ENCODE data around the gene DOCK10. TPM values are rescaled to one million over a fixed set of nuclear protein-coding genes. Genes with fewer than 3 reads are reported as not detected.
"Not testable (repeated sequence)": the region's sequence is repeated elsewhere in the genome, so short reads cannot be mapped to it uniquely, and the experiment has no call there.

Gene DOCK10
- polyA plus RNA-seq, 4 donors: 2.3 to 6.8 (median 3.5) TPM

DNA sequence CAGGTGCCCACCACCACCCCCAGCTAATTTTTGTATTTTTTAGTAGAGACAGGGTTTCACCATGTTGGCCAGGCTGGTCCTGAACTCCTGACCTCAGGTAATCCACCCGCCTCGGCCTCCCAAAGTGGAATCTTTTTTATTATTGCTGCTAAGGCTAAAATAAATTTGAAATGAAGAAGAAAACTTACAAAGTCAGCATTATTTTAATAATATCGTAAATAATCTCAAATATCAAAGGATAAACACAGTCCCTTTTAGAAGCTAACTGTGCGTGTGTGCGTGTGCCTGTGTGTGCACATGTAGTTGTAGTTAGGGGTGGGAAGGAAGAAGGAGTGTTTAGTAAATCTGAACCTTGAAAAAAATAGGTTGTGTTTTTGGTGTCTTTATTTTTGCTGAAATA lies 125.0 kb downstream of the DOCK10 start:
- not testable (repeated sequence) for H3K27me3 ChIP-seq (ENCODE audit: control insufficient read depth in 3 of 3, insufficient read depth in 3 of 3, low read length in 3 of 3); H3K4me1 ChIP-seq (ENCODE audit: control insufficient read depth in 3 of 3, insufficient read depth in 2 of 3, low read depth in 1 of 3, low read length in 2 of 3); FAIRE-seq; H3K4me3 ChIP-seq (ENCODE audit: low read depth in 1 of 3, low read length in 3 of 3); H3K36me3 ChIP-seq (ENCODE audit: control insufficient read depth in 3 of 3, insufficient read depth in 2 of 3, low read depth in 1 of 3, low read length in 3 of 3); H3K9me3 ChIP-seq (ENCODE audit: control insufficient read depth in 2 of 2, insufficient read depth in 1 of 2, low read depth in 1 of 2, low read length in 1 of 2); H3K27ac ChIP-seq (ENCODE audit: low read depth in 1 of 3, low read length in 2 of 3); DNase-seq
- WGBS, 3 donors: 95 to 98% (median 96%) methylated on average over 5 of the region's 5 CpGs

- Histone ChIP-seq H3K27ac (ENCODE audit: low read depth in 1 of 3, low read length in 2 of 3) (no peak overlapping the region), H3K4me3 (ENCODE audit: low read depth in 1 of 3, low read length in 3 of 3) (no peak overlapping the region), H3K9me3 (ENCODE audit: control insufficient read depth in 2 of 2, insufficient read depth in 1 of 2, low read depth in 1 of 2, low read length in 1 of 2) (no peaks in the 10 kb centered on the region), H3K4me1 (ENCODE audit: control insufficient read depth in 3 of 3, insufficient read depth in 2 of 3, low read depth in 1 of 3, low read length in 2 of 3) (no peaks in the 10 kb centered on the region), H3K36me3 (ENCODE audit: control insufficient read depth in 3 of 3, insufficient read depth in 2 of 3, low read depth in 1 of 3, low read length in 3 of 3) (no peaks in the 10 kb centered on the region), H3K27me3 (ENCODE audit: control insufficient read depth in 3 of 3, insufficient read depth in 3 of 3, low read length in 3 of 3) (no peaks in the 10 kb centered on the region)
- DNase-seq (no peak), FAIRE-seq (no peak)
- WGBS, 3 donors: 80 to 90% (median 89%) methylated on average over 1 of the region's 1 CpG
These were observed 127.1 kb downstream of the DOCK10 start for GRCh38 chr2:224915136-224915535.

GRCh38 chr2:224910574-224910925 lies 131.7 kb downstream of the DOCK10 start:
- 4 to 36% (median 25%) methylated on average over 1 of the region's 1 CpG for WGBS, 3 donors
- no peaks in the 10 kb centered on the region for H3K27me3 ChIP-seq (ENCODE audit: control insufficient read depth in 3 of 3, insufficient read depth in 3 of 3, low read length in 3 of 3)
- FAIRE-seq: no peak
- H3K36me3 ChIP-seq (ENCODE audit: control insufficient read depth in 3 of 3, insufficient read depth in 2 of 3, low read depth in 1 of 3, low read length in 3 of 3): no peaks in the 10 kb centered on the region
- H3K27ac ChIP-seq (ENCODE audit: low read depth in 1 of 3, low read length in 2 of 3): peak overlapping the region in 1 of 3 donors; percentile 54
- H3K9me3 ChIP-seq (ENCODE audit: control insufficient read depth in 2 of 2, insufficient read depth in 1 of 2, low read depth in 1 of 2, low read length in 1 of 2): no peaks in the 10 kb centered on the region
- no peaks in the 10 kb centered on the region for H3K4me1 ChIP-seq (ENCODE audit: control insufficient read depth in 3 of 3, insufficient read depth in 2 of 3, low read depth in 1 of 3, low read length in 2 of 3)
- DNase-seq: no peak
- H3K4me3 ChIP-seq (ENCODE audit: low read depth in 1 of 3, low read length in 3 of 3): no peak overlapping the region

DNA sequence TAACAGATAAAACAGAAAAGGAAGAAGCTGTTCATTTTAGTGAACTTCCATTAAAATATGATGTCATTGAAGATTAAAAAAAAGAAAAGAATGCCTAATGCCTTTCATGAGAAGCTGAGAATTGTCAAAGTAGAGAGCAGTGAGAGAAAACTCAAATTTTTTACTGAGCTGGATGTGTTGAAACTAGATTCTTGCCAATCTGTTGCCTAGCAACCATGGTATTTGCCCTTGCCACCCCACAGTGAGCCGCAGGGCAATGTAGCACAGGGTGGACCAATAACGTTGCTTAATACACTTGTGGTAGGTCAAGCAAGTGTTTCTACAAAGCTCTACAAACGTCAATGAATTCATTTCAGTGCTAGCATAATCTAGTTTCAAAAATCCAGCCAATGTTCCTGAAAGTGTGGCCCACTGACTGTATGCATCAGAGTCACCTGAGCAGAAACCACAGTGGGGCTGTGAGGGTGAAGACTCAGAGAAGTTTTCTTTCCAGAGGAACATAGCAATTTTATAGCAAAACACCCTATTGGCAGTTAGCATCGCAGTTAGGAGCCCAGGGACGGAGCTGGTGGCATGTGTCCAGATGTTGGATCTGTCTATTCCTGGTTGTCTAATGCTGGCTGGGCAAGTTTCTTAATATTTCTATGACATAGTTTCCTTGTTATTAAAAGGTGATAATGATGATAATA lies 132.2 kb downstream of the DOCK10 start:
- no peaks in the 10 kb centered on the region for H3K9me3 ChIP-seq (ENCODE audit: control insufficient read depth in 2 of 2, insufficient read depth in 1 of 2, low read depth in 1 of 2, low read length in 1 of 2)
- FAIRE-seq (no peak), DNase-seq (no peak)
- H3K36me3 ChIP-seq (ENCODE audit: control insufficient read depth in 3 of 3, insufficient read depth in 2 of 3, low read depth in 1 of 3, low read length in 3 of 3): no peaks in the 10 kb centered on the region
- H3K27me3 ChIP-seq (ENCODE audit: control insufficient read depth in 3 of 3, insufficient read depth in 3 of 3, low read length in 3 of 3): no peaks in the 10 kb centered on the region
- peak overlapping the region in 1 of 3 donors; percentile 20 for H3K27ac ChIP-seq (ENCODE audit: low read depth in 1 of 3, low read length in 2 of 3)
- WGBS, 3 donors: 27 to 42% (median 36%) methylated on average over 5 of the region's 5 CpGs
- no peaks in the 10 kb centered on the region for H3K4me1 ChIP-seq (ENCODE audit: control insufficient read depth in 3 of 3, insufficient read depth in 2 of 3, low read depth in 1 of 3, low read length in 2 of 3)
- H3K4me3 ChIP-seq (ENCODE audit: low read depth in 1 of 3, low read length in 3 of 3): no peak overlapping the region

DNA sequence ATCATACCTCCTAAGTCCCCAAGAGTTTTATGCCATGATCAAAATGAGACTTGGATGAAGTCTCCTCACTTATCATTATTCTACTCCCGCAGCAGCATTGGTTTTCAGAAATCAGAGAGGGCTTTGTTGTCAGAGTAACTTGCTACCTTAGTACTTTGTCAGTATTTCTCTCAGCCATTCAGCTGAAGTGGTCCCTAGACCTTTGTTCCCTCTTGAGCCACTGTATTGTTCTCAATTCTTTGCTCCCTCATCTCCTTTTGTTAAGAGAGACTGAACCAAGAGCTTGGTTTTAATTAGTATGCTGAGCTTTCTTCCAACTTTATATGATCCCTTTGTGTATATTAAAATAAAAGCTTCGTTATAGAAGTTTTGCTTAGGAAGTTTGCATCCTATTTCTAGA lies 133.4 kb downstream of the DOCK10 start:
- Histone ChIP-seq H3K9me3 (ENCODE audit: control insufficient read depth in 2 of 2, insufficient read depth in 1 of 2, low read depth in 1 of 2, low read length in 1 of 2) (no peaks in the 10 kb centered on the region), H3K36me3 (ENCODE audit: control insufficient read depth in 3 of 3, insufficient read depth in 2 of 3, low read depth in 1 of 3, low read length in 3 of 3) (no peaks in the 10 kb centered on the region), H3K4me1 (ENCODE audit: control insufficient read depth in 3 of 3, insufficient read depth in 2 of 3, low read depth in 1 of 3, low read length in 2 of 3) (no peaks in the 10 kb centered on the region), H3K27me3 (ENCODE audit: control insufficient read depth in 3 of 3, insufficient read depth in 3 of 3, low read length in 3 of 3) (no peaks in the 10 kb centered on the region), H3K27ac (ENCODE audit: low read depth in 1 of 3, low read length in 2 of 3) (no peak overlapping the region), H3K4me3 (ENCODE audit: low read depth in 1 of 3, low read length in 3 of 3) (no peak overlapping the region)
- DNase-seq (no peak), FAIRE-seq (no peak)
- WGBS, 3 donors: 57 to 72% (median 68%) methylated on average over 2 of the region's 2 CpGs

DNA sequence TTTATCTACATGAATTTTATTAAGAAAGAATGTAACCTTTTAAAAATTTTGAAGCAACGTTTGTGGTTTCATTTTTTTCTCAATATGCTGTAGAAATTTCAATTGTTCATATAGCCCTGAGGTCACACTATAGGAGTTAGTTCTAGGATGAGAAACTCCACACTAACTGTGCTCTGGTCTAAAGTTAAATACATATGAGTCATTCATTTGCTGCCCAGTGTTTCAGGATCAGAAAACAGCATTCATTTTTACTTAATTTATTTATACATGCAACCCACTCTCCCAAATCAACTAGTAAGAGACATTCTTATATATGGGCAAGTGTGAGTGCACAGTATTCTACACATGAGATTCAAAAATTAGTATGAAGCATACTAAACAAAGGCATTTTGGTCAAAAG lies 137.9 kb downstream of the DOCK10 start:
- no peaks in the 10 kb centered on the region for H3K27me3 ChIP-seq (ENCODE audit: control insufficient read depth in 3 of 3, insufficient read depth in 3 of 3, low read length in 3 of 3)
- FAIRE-seq: no peak
- H3K9me3 ChIP-seq (ENCODE audit: control insufficient read depth in 2 of 2, insufficient read depth in 1 of 2, low read depth in 1 of 2, low read length in 1 of 2): no peaks in the 10 kb centered on the region
- no peak for DNase-seq
- H3K4me3 ChIP-seq (ENCODE audit: low read depth in 1 of 3, low read length in 3 of 3): no peak overlapping the region
- no peak overlapping the region for H3K27ac ChIP-seq (ENCODE audit: low read depth in 1 of 3, low read length in 2 of 3)
- WGBS, 3 donors: 36 to 57% (median 42%) methylated on average over 1 of the region's 1 CpG
- no peaks in the 10 kb centered on the region for H3K36me3 ChIP-seq (ENCODE audit: control insufficient read depth in 3 of 3, insufficient read depth in 2 of 3, low read depth in 1 of 3, low read length in 3 of 3)
- H3K4me1 ChIP-seq (ENCODE audit: control insufficient read depth in 3 of 3, insufficient read depth in 2 of 3, low read depth in 1 of 3, low read length in 2 of 3): no peaks in the 10 kb centered on the region

GRCh38 chr2:224903621-224904020 lies 138.6 kb downstream of the DOCK10 start:
- WGBS, 3 donors: 85 to 97% (median 93%) methylated on average over 1 of the region's 1 CpG
- no peak for FAIRE-seq
- H3K36me3 ChIP-seq (ENCODE audit: control insufficient read depth in 3 of 3, insufficient read depth in 2 of 3, low read depth in 1 of 3, low read length in 3 of 3): no peaks in the 10 kb centered on the region
- no peak for DNase-seq
- no peaks in the 10 kb centered on the region for H3K9me3 ChIP-seq (ENCODE audit: control insufficient read depth in 2 of 2, insufficient read depth in 1 of 2, low read depth in 1 of 2, low read length in 1 of 2)
- no peak overlapping the region for H3K27ac ChIP-seq (ENCODE audit: low read depth in 1 of 3, low read length in 2 of 3)
- no peaks in the 10 kb centered on the region for H3K27me3 ChIP-seq (ENCODE audit: control insufficient read depth in 3 of 3, insufficient read depth in 3 of 3, low read length in 3 of 3)
- H3K4me1 ChIP-seq (ENCODE audit: control insufficient read depth in 3 of 3, insufficient read depth in 2 of 3, low read depth in 1 of 3, low read length in 2 of 3): no peaks in the 10 kb centered on the region
- H3K4me3 ChIP-seq (ENCODE audit: low read depth in 1 of 3, low read length in 3 of 3): no peak overlapping the region

DNA sequence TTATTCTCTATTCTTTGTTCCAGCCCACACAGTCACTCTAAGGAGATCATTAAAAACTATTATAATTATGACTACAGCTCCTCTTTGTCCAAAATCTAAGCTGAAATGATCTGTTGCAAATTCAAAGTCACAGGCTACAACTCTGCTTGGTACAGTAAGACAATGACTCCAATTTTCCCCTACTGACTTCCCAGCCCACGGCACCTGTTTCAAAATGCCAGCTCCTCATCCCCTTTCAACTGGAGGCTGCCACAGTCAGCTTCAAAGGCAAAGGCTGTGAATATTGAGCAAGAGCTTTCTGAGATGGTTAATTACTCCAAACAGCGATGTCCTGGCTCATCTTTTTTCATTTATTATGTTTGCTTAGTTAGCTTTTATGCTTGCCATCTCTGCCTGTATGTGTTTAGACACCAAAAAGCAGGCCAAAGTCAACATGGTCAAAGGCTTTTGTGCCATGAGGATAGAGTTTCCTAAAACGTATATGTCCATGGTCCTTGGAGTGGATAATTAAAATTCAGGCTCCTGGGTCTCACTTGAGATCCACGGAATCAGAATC lies 141.1 kb downstream of the DOCK10 start:
- no peaks in the 10 kb centered on the region for H3K9me3 ChIP-seq (ENCODE audit: control insufficient read depth in 2 of 2, insufficient read depth in 1 of 2, low read depth in 1 of 2, low read length in 1 of 2)
- H3K4me1 ChIP-seq (ENCODE audit: control insufficient read depth in 3 of 3, insufficient read depth in 2 of 3, low read depth in 1 of 3, low read length in 2 of 3): no peaks in the 10 kb centered on the region
- 58 to 79% (median 77%) methylated on average over 4 of the region's 4 CpGs for WGBS, 3 donors
- FAIRE-seq (no peak), DNase-seq (no peak)
- H3K27ac ChIP-seq (ENCODE audit: low read depth in 1 of 3, low read length in 2 of 3): no peak overlapping the region
- H3K36me3 ChIP-seq (ENCODE audit: control insufficient read depth in 3 of 3, insufficient read depth in 2 of 3, low read depth in 1 of 3, low read length in 3 of 3): no peaks in the 10 kb centered on the region
- no peaks in the 10 kb centered on the region for H3K27me3 ChIP-seq (ENCODE audit: control insufficient read depth in 3 of 3, insufficient read depth in 3 of 3, low read length in 3 of 3)
- no peak overlapping the region for H3K4me3 ChIP-seq (ENCODE audit: low read depth in 1 of 3, low read length in 3 of 3)

- WGBS, 3 donors: 79 to 86% (median 86%) methylated on average over 1 of the region's 1 CpG
- Histone ChIP-seq H3K4me3 (ENCODE audit: low read depth in 1 of 3, low read length in 3 of 3) (no peak overlapping the region), H3K27ac (ENCODE audit: low read depth in 1 of 3, low read length in 2 of 3) (no peak overlapping the region), H3K27me3 (ENCODE audit: control insufficient read depth in 3 of 3, insufficient read depth in 3 of 3, low read length in 3 of 3) (no peaks in the 10 kb centered on the region), H3K36me3 (ENCODE audit: control insufficient read depth in 3 of 3, insufficient read depth in 2 of 3, low read depth in 1 of 3, low read length in 3 of 3) (peaks cover 0 to 2% (median 0%) of the 10 kb centered on the region in 3 donors), H3K9me3 (ENCODE audit: control insufficient read depth in 2 of 2, insufficient read depth in 1 of 2, low read depth in 1 of 2, low read length in 1 of 2) (no peaks in the 10 kb centered on the region), H3K4me1 (ENCODE audit: control insufficient read depth in 3 of 3, insufficient read depth in 2 of 3, low read depth in 1 of 3, low read length in 2 of 3) (no peaks in the 10 kb centered on the region)
- no peak for FAIRE-seq
- no peak for DNase-seq
These were observed 146.9 kb downstream of the DOCK10 start for GRCh38 chr2:224895377-224895776.
